GM18517 (cell line): ENCODE measurements around the gene FAM3A.
"Not testable (repeated sequence)": the region's sequence is repeated elsewhere in the genome, so short reads cannot be mapped to it uniquely, and the experiment has no call there.

Experiments used
- ATAC-seq: cut with Tn5 transposase; IDR thresholded peaks from one replicate; pipeline ENCODE4 v1.9.1; 2021; ENCODE audit warnings: mild to moderate bottlenecking, moderate library complexity; ENCODE audit not compliant: unreplicated experiment

The FAM3A gene, protein sequence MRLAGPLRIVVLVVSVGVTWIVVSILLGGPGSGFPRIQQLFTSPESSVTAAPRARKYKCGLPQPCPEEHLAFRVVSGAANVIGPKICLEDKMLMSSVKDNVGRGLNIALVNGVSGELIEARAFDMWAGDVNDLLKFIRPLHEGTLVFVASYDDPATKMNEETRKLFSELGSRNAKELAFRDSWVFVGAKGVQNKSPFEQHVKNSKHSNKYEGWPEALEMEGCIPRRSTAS

GRCh38 chrX:154515966-154516655, at the start of gene FAM3A:
TSS of gene FAM3A (minus strand) at chrX:154516232. CDS start at chrX:154515772, 460 bp downstream.
- peak; percentile 69 for ATAC-seq

DNA sequence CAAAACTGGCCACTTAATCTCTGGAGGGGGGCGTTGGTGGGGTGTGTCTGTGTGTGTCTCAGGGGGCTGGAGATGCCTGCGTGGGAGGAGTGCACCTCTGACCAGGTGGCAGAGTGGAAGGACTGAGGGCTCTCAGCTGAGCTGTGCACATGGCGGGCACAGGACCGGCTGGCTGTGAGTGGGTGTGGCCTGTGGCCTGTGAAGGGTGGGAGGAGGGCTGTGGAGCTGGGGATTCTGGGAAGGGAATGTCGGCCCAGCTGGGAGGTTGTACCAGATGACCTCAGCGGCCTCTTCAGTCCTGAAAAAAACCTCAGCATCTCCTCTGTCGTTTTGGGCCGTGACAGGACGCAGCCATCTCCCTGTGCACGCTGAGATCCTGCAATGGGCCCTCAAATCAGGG, 46.3 kb upstream of the FAM3A start:
- ATAC-seq: not testable (repeated sequence)

DNA sequence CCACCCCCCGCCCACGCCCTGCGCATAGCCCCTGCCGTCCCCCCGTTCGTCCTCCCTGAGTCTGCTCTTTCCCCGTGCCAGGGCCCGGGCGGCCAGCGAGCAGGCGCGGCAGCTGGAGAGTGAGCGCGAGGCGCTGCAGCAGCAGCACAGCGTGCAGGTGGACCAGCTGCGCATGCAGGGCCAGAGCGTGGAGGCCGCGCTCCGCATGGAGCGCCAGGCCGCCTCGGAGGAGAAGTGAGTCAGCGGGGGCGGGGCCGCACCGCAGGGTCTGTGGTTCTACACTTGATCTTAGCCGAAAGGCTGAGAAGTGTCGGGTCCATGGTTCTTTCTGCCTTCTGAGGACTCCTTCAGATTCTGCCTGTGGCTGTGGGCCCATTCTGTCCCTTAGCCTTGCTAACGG, 44.3 kb upstream of the FAM3A start:
- not testable (repeated sequence) for ATAC-seq

DNA sequence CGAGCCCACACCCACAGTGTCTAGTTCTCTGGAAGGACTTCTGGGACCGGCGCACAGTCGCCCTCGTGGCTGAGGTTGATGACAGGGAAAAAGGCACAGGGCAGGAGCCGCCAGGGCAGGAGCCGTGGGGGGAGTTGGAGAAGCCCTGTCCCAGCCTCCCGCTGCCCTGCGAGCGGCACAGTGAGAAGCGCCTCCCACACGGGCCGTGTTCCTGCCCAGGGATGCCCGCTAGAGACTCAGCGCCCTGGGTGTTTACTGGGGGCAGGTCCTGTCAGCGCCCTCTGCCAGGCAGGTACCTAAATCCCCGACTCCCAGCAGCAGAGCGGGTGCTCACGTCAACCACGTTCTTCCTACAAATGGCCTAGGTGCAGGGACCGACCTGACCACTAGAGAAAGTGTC, 42.9 kb upstream of the FAM3A start:
- not testable (repeated sequence) for ATAC-seq

GRCh38 chrX:154558060-154558690, 42.1 kb upstream of the FAM3A start:
- not testable (repeated sequence) for ATAC-seq

DNA sequence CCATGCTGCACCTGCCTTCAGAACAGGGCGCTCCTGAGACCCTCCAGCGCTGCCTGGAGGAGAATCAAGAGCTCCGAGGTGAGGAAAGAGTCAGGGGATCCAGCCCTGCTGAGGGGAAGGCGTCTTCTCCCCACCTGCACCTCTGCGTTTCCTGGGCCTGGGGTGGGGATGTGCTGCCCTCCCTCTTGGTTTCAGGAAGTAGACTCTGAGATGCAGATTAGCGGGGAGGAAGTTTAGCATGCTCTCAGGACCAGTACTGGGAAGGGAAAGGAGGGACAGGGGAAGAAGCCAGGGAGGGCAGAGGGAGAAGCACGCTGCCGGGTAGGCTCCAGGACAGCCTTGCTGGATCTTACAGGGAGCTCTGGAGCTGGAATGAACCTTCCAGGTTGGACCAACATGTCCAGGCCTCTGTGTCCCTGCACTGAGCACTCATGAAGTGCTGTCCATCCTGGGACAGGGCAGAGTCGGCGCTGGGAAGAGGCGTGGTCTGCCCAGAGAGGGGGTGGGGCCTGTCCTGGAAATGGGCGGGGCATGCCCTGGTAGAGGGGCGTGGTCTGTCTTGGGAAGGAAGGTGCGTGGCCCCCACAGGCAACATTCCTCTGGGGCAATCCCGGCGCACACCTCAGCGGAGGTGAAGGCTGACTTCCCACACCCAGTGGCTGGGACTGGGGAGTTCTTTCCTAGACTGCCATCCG, 36.2 kb upstream of the FAM3A start:
- ATAC-seq: not testable (repeated sequence)

DNA sequence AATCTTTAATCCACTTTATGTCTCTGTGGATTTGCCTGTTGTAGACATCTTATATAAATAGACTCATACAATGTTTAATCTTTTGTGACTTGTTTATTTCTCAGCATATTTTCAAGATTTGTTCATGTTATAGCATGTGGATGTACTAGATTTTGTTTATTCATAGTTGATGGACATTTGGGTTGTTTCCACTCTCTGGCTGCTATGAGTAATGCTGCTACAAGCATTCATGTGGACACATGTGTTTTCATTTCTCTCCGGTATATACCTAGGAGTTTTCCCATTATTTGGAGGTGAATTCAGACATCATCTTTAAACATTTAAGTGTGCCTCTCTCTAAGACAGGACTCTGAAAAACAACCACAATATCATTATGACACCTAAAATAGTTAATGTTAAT, 33.7 kb upstream of the FAM3A start:
- no peak for ATAC-seq

DNA sequence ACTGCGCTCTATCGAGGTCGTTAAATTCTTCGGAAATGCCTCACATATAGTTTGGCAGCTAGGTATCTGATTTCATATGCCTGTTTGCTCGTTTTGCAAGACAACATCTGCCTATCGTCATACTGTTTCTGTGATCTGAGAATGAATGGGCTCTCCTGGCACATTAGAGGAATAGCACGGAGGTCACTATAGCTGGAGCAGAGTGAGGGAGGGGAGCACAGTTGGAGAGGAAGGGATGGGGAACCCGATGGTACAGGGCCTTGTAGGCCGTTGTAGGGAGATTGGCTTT, 31.9 kb upstream of the FAM3A start:
- ATAC-seq: no peak

- peak; percentile 76 for ATAC-seq
Measured at GRCh38 chrX:154547245-154548027, 31.4 kb upstream of the FAM3A start, which contains the start of gene IKBKG. TSS of gene IKBKG (plus strand) at chrX:154547620. CDS start at chrX:154552003, 4,383 bp downstream.

- ATAC-seq: peak; percentile 51
Measured at GRCh38 chrX:154546354-154547244, 30.6 kb upstream of the FAM3A start, which contains the start of gene G6PD. TSS of gene G6PD (minus strand) at chrX:154546846. CDS start at chrX:154546155, 691 bp downstream.

DNA sequence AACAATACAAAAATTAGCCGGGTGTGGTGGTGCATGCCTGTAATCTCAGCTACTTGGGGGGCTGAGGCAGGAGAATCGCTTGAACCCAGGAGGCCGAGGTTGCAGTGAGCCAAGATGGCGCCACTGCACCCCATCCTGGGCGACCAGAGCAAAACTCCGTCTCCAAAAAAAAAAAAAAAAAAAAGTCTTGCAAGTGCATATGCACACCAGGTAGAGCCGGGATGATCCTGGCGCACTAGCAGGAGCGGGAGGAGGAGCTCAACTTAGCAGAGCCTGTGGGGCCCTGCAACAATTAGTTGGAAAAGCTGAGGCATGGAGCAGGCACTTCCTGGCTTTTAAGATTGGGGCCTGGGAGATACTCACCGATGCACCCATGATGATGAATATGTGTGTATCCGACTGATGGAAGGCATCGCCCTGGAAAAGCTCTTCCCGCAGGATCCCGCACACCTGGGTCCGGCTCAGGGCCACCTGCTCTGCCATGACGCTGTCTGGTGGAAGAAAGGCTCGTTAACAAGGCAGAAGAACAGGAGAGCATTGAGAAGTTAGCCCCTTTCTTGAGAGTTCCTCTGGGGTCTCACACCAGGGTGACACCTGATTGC, 29.7 kb upstream of the FAM3A start:
- ATAC-seq: no peak

DNA sequence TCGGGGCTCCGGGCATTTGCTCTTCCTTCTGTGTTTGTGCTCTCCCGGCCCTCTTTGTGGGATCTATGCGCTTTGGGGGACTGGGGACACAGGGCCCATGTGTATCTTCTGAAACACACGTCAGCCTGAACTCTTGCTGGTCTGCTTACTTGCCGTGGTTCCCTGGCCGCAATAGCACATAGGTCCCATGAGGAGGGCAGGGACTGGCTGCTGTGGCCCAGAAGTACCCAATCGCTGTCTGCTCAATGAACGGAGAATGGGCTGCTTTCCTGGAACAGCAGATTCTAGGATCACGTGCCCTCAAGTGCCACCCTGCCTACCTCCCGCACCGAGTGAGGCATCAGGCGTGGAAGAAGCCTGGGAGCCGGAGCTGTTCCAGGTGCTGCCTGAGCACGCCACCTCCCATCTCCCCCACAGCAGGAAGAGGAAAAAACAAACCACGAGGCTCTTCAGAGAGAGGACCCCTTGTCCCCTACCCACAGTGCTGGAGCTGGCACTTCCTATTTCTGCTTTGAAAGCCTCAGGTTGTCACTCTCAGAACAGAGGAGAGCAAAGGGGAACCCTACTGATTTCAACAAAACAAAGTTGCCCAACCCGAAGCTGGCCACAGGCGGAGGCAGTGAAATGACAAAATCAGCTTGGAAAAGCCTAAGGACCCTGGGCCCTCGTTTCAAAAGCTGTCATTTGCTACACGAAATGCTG, 26.8 kb upstream of the FAM3A start:
- no peak for ATAC-seq

- no peak for ATAC-seq
Measured at GRCh38 chrX:154541896-154542722, 26.1 kb upstream of the FAM3A start.

- ATAC-seq: no peak
Measured at GRCh38 chrX:154541589-154541895, 25.5 kb upstream of the FAM3A start.

- no peak for ATAC-seq
Measured at GRCh38 chrX:154540897-154541535, 25.0 kb upstream of the FAM3A start.

DNA sequence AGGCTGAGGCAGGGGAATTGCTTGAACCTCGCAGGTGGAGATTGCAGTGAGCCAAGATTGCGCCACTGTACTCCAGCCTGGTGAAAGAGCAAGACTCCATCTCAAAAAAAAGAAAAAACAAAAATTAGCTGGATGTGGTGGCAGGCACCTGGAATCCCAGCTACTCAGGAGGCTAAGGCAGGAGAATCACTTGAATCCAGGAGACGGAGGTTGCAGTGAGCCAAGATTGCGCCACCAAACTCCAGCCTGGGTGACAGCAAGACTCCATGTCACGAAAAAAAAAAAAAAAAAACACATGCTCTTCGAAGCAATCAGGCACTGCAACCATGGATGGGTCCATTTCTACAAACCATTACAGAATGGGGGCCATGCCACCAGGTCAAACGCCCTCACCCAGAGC, 24.3 kb upstream of the FAM3A start:
- ATAC-seq: not testable (repeated sequence)

- ATAC-seq: no peak
Measured at GRCh38 chrX:154539077-154539476, 23.0 kb upstream of the FAM3A start.
